Endodermal cell (in vitro differentiated cells): ENCODE results near the gene ARHGDIG. TPM values are rescaled to one million over a fixed set of nuclear protein-coding genes. Genes with fewer than 3 reads are reported as not detected.

Source experiments
- DNase-seq: peaks from one replicate; pipeline ENCODE4 v3.0.0-alpha.2; 2017
- H3K27ac ChIP-seq: 2 replicates; pipeline ENCODE4 v1.5.1; 2013; ENCODE audit warnings: mild to moderate bottlenecking, low read depth, low read length, moderate library complexity
- H3K27me3 ChIP-seq: 2 replicates; pipeline ENCODE4 v1.6.1; 2013; ENCODE audit warnings: mild to moderate bottlenecking, low read length, moderate library complexity; ENCODE audit not compliant: insufficient read depth, control insufficient read depth, poor library complexity, severe bottlenecking
- H3K36me3 ChIP-seq: 2 replicates; pipeline ENCODE4 v1.7.0; 2013; ENCODE audit warnings: mild to moderate bottlenecking, low read length, moderate library complexity; ENCODE audit not compliant: control insufficient read depth, insufficient read depth
- H3K4me1 ChIP-seq: one replicate; pipeline ENCODE4 v1.7.0; 2013; ENCODE audit warnings: low read length; ENCODE audit not compliant: control insufficient read depth, insufficient read depth
- H3K4me3 ChIP-seq: 2 replicates; pipeline ENCODE4 v1.5.1; 2013; ENCODE audit warnings: mild to moderate bottlenecking, low read length, moderate library complexity
- H3K9ac ChIP-seq: 2 replicates; pipeline ENCODE4 v1.6.1; 2013; ENCODE audit warnings: mild to moderate bottlenecking, low read length, moderate library complexity; ENCODE audit not compliant: poor library complexity, severe bottlenecking; ENCODE audit errors: extremely low read depth
- H3K9me3 ChIP-seq: 2 replicates; pipeline ENCODE4 v1.6.1; 2013; ENCODE audit warnings: mild to moderate bottlenecking, low read length, moderate library complexity; ENCODE audit not compliant: control insufficient read depth
- H3K27ac Mint-ChIP-seq: 2 replicates; pipeline ENCODE4 v1.8.0; 2020; ENCODE audit warnings: mixed read lengths
- H3K27me3 Mint-ChIP-seq: 2 replicates; pipeline ENCODE4 v1.8.0; 2021; ENCODE audit warnings: mild to moderate bottlenecking, mixed read lengths; ENCODE audit not compliant: insufficient read depth
- H3K36me3 Mint-ChIP-seq: 2 replicates; pipeline ENCODE4 v1.8.0; 2020; ENCODE audit warnings: low read depth, mixed read lengths
- H3K4me1 Mint-ChIP-seq: 2 replicates; pipeline ENCODE4 v1.8.0; 2020; ENCODE audit warnings: mixed read lengths
- H3K4me3 Mint-ChIP-seq: 2 replicates; pipeline ENCODE4 v1.8.0; 2020; ENCODE audit warnings: mild to moderate bottlenecking, moderate library complexity, mixed read lengths
- H3K9me3 Mint-ChIP-seq: 2 replicates; pipeline ENCODE4 v1.8.0; 2020; ENCODE audit warnings: mild to moderate bottlenecking, mixed read lengths
- WGBS, 2 experiments: methylation state at CpG; one replicate each; pipeline versions ENCODE4 v1.1.5 to v1.1.7; 2013; ENCODE audit warnings: missing lambda C conversion rate in 2 of 2, mixed read lengths in 1 of 2; ENCODE audit not compliant: insufficient coverage in 1 of 2, insufficient read length in 1 of 2; 5-methylcytosine and 5-hydroxymethylcytosine counted together
- total RNA-seq, 2 donors: library from RNA; stranded (reverse); fragmentation: NEBNext Ultra II Directional in 1 of 2; extraction: Animal tissue kit (Norgen Biotek cat#: 25700) in 1 of 2; gene quantifications; 2 replicates in 1 of 2; 3 replicates in 1 of 2; pipeline ENCODE4 v1.2.1, GENCODE V29; 2021
- TF ChIP-seq, protein P1 (sequence below): fragments of 200-600 bp; sonication (generic); conservative IDR thresholded peaks from 2 replicates; pipeline ENCODE4 v1.5.0; 2021; ENCODE audit warnings: antibody characterized with exemption, mild to moderate bottlenecking

ARHGDIG gene
- total RNA-seq, 2 donors from 2014 or later, result 6.8 to 19.2 TPM

DNA sequence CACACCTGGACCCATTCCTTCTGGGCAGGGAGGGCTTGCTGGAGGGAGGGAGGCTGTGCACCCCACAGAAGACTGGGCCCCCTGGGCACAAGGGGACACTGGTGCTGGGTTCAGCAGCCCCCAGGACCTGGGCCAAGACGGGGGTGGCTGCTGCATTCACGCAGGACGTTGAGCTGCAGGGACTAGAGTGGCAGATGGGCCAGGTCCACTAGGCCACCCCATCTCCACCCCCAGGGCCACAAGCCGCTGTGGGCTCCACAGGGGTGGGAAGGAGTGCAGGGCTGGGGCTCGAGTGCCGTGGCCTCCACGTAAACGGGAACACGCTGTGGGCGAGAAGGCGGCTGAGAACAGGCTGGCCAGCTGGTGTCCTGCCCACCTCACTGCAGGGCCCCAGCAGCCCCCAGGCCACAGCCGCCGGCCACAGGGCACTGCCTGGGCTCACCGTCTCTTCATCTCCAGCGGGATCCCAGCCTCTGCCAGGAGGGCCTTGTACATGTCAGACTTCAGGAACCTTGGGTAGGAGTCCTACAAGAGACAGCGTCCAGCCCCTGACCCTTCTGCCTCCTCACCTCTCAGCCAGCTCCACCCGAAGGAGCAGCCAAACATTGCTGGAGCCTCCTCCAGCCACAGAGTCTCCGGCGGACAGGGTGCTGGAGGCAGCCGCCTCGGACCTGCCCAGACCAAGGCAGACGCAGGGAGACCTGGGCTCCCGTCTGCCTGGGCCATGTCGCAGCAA, 11.2 kb upstream of the ARHGDIG start:
- H3K4me3 ChIP-seq, result no peak overlapping the region
- no peak overlapping the region for H3K4me3 Mint-ChIP-seq
- H3K27me3 ChIP-seq, result peaks cover 3% of the 10 kb centered on the region
- H3K9me3 ChIP-seq, result no peaks in the 10 kb centered on the region
- no peak overlapping the region for H3K27ac Mint-ChIP-seq
- no peaks in the 10 kb centered on the region for H3K9me3 Mint-ChIP-seq
- DNase-seq, result no peak
- WGBS, 2 experiments, result 88% methylated on average over 19 to 24 of the region's 24 CpGs
- no peaks in the 10 kb centered on the region for H3K4me1 Mint-ChIP-seq
- no peak overlapping the region for H3K27ac ChIP-seq
- TF ChIP-seq, protein P1, sequence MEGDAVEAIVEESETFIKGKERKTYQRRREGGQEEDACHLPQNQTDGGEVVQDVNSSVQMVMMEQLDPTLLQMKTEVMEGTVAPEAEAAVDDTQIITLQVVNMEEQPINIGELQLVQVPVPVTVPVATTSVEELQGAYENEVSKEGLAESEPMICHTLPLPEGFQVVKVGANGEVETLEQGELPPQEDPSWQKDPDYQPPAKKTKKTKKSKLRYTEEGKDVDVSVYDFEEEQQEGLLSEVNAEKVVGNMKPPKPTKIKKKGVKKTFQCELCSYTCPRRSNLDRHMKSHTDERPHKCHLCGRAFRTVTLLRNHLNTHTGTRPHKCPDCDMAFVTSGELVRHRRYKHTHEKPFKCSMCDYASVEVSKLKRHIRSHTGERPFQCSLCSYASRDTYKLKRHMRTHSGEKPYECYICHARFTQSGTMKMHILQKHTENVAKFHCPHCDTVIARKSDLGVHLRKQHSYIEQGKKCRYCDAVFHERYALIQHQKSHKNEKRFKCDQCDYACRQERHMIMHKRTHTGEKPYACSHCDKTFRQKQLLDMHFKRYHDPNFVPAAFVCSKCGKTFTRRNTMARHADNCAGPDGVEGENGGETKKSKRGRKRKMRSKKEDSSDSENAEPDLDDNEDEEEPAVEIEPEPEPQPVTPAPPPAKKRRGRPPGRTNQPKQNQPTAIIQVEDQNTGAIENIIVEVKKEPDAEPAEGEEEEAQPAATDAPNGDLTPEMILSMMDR, result no peak
- H3K4me1 ChIP-seq, result no peaks in the 10 kb centered on the region
- H3K9ac ChIP-seq, result no peak overlapping the region
- peaks cover 3% of the 10 kb centered on the region for H3K27me3 Mint-ChIP-seq
- H3K36me3 Mint-ChIP-seq, result no peaks in the 10 kb centered on the region
- no peaks in the 10 kb centered on the region for H3K36me3 ChIP-seq

DNA sequence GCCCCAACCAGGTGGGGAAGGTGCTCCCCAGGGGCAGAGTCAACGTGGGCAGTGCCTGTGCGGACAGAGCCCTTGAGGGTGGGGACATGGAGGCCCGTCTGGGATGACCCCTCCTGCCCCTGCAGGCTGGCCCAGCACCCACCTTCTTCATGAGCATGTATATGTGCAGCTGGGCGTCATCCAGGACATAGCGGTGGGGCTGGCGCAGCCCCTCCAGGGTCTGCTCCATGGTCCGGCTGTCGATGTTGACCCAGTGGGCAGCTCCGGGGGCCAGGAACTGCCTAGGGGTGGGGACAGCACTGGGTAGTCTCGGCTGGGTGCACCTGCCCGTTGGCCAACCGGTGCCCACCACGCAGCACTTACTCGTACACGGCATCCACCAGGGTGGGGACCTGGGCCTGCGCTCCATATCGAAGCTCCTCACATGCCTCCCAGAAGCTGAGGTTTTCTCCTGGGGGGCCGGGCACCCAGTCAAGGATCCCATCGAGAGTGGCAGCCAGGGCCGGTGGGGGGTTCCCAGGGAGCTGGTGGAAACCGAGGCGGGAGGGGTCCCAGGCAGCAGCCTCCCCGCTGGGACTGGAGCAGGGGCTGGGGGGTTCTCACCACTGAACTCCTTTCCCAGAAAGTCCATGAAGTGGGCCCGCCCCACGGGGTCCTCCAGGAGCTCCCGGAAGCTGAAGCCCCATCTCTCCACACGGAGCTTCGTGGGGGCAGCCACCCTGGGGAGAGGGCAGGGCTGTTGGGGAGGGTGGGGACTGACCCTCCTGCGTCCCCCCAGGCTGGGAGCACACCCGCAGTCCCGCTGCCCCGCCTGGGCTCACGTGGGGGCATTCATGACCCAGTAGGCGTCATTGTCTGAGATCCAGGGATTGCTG, 9.8 kb upstream of the ARHGDIG start:
- no peak overlapping the region for H3K4me3 Mint-ChIP-seq
- H3K27ac Mint-ChIP-seq, result no peak overlapping the region
- 94 to 96% methylated on average over 26 to 34 of the region's 34 CpGs for WGBS, 2 experiments
- Histone ChIP-seq H3K4me3 (no peak overlapping the region), H3K27ac (no peak overlapping the region), H3K27me3 (peaks cover 15% of the 10 kb centered on the region), H3K36me3 (no peaks in the 10 kb centered on the region), H3K4me1 (no peaks in the 10 kb centered on the region), H3K9ac (no peak overlapping the region), H3K9me3 (no peaks in the 10 kb centered on the region)
- no peaks in the 10 kb centered on the region for H3K4me1 Mint-ChIP-seq
- no peak for DNase-seq
- peaks cover 14% of the 10 kb centered on the region for H3K27me3 Mint-ChIP-seq
- no peaks in the 10 kb centered on the region for H3K9me3 Mint-ChIP-seq
- H3K36me3 Mint-ChIP-seq, result no peaks in the 10 kb centered on the region
- TF ChIP-seq, protein P1, result no peak

DNA sequence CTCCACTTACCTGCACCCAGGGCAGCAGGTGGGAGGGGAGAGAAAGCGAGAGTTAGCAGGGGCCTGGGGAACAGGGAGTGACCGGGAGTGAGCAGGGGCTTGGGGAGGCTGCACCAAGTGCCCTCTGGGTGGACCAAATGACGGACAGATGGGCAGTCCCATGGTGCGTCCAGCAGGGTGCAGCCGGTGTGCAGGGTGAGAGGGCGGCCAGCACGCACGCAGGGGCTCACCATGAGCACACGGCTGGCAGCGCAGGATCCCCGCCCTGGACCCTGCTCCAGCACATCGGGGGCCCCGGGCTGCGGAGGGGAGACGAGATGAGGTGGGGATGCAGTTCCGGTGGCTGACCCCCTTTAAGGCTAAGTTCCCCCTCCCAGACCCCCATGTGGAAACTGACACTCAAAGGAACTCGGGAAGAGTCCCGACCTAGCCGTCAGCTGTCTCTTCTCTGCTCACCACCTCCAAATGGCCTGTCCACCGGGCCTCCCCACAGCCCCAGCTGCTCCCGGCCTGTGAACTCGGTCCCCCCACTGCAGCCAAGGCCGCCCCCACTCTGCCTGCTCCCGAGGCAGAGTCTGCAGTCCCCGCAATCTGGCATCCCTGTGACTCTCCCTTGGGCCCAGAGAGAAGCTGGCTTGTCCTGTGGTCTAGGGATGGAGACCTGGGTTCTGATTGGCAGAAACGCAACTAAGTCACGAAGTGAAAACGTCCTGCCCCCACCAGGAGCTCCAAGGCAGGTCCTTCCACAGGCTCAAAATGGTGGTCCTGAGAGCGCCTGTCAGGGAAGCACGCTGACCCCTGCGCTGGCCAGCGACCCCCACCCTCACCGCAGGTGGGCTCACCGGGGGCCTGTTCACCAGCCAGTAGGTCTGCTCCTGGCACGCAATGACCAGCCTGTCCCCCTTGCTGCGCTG, 7.5 kb upstream of the ARHGDIG start:
- no peak overlapping the region for H3K4me3 ChIP-seq
- no peaks in the 10 kb centered on the region for H3K36me3 ChIP-seq
- H3K27ac ChIP-seq, result no peak overlapping the region
- Mint-ChIP-seq H3K27ac (no peak overlapping the region), H3K4me1 (no peaks in the 10 kb centered on the region), H3K36me3 (no peaks in the 10 kb centered on the region), H3K9me3 (no peaks in the 10 kb centered on the region), H3K27me3 (peaks cover 27% of the 10 kb centered on the region), H3K4me3 (no peak overlapping the region)
- no peaks in the 10 kb centered on the region for H3K9me3 ChIP-seq
- H3K27me3 ChIP-seq, result peaks cover 27% of the 10 kb centered on the region
- 87 to 89% methylated on average over 17 to 35 of the region's 36 CpGs for whole genome bisulfite sequencing, 2 experiments
- DNase-seq, result no peak
- no peaks in the 10 kb centered on the region for H3K4me1 ChIP-seq
- H3K9ac ChIP-seq, result no peak overlapping the region
- TF ChIP-seq, protein P1, result no peak
